Tibial artery (tissue), 4 donors: ENCODE data around the gene TBC1D1.

ENCODE experiments used
- DNase-seq, 2 donors: peaks; one replicate each; pipeline ENCODE4 v3.0.0-alpha.2; 2019
- H3K27ac ChIP-seq, 2 donors: fragments of 200-600 bp; sonication (generic) in 1 of 2; 1 replicate in 1 of 2; 2 replicates in 1 of 2; pipeline ENCODE4 v1.5.1; 2018 to 2019; ENCODE audit warnings: mild to moderate bottlenecking in 1 of 2
- H3K27me3 ChIP-seq, 2 donors: fragments of 200-600 bp; sonication (generic) in 1 of 2; one replicate each; pipeline versions ENCODE4 v1.5.1 to v1.6.0; 2016 to 2019
- H3K36me3 ChIP-seq, 3 donors: fragments of 200-600 bp; sonication (generic) in 2 of 3; one replicate each; pipeline ENCODE4 v1.5.1; 2016 to 2019; ENCODE audit warnings: mild to moderate bottlenecking in 2 of 3
- H3K4me1 ChIP-seq, 4 donors: fragments of 200-600 bp; sonication (generic) in 2 of 4; 1 replicate in 3 of 4; 2 replicates in 1 of 4; pipeline ENCODE4 v1.5.1; 2016 to 2019
- H3K4me3 ChIP-seq, 2 donors: fragments of 200-600 bp; sonication (generic) in 1 of 2; 1 replicate in 1 of 2; 2 replicates in 1 of 2; pipeline ENCODE4 v1.5.1; 2018 to 2019; ENCODE audit warnings: mild to moderate bottlenecking in 2 of 2
- H3K9me3 ChIP-seq, 3 donors: fragments of 200-600 bp; sonication (generic) in 1 of 3; one replicate each; pipeline ENCODE4 v1.5.1; 2016 to 2019
- CTCF ChIP-seq, 2 experiments: fragments of 200-600 bp in 1 of 2; fragments of 450-650 bp in 1 of 2; IDR thresholded peaks; one replicate each; pipeline ENCODE4 v1.5.1; 2017 to 2019; ENCODE audit warnings: antibody characterized with exemption in 2 of 2, mild to moderate bottlenecking in 1 of 2, moderate library complexity in 1 of 2
- intact Hi-C: fragments of 100-400 bp; cut with DNase I; formaldehyde crosslinking; loops from one replicate; pipeline ENCODE4 v1.15.0; 2023; ENCODE audit warnings: low total_unique reads

The TBC1D1 gene

GRCh38 chr4:37867102-37867501 is 23.8 kb upstream of the TBC1D1 start:
- peak overlapping the region; percentile 7 to 55 for H3K27ac ChIP-seq
- no peaks in the 10 kb centered on the region for H3K27me3 ChIP-seq
- no peak for DNase-seq
- peaks cover 0 to 29% (median 14%) of the 10 kb centered on the region in 4 donors for H3K4me1 ChIP-seq
- H3K9me3 ChIP-seq, result no peaks in the 10 kb centered on the region
- H3K36me3 ChIP-seq, result peaks cover 0 to 10% (median 0%) of the 10 kb centered on the region in 3 donors
- intact Hi-C loops, result no loop called here
- no peak overlapping the region for H3K4me3 ChIP-seq
- no peak for TF ChIP-seq CTCF (IDR thresholded peaks at IDR 0.05)

DNA sequence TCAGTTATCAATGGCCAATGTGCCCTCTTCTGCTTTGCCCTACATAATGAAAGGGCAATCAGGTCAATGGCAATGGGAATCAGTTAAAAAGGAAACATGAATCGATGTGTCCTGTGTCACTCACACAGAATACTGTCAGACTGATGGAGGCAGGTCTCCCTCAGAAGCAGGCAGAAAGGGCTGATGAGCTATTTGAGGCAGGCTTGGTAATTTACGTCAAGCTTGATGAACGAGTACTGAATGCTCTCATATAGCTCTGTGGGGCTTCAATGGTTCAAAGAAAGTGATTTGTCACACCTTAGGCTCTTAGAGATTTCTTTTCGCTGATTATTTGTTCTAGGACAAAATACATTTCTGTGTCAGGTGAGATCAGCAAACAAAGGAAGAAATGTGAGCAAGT is 22.6 kb upstream of the TBC1D1 start:
- no peak overlapping the region for H3K27ac ChIP-seq
- H3K9me3 ChIP-seq, result no peaks in the 10 kb centered on the region
- peaks cover 0 to 31% (median 14%) of the 10 kb centered on the region in 4 donors for H3K4me1 ChIP-seq
- no peak for TF ChIP-seq CTCF (IDR thresholded peaks at IDR 0.05)
- H3K4me3 ChIP-seq, result no peak overlapping the region
- DNase-seq, result no peak
- intact Hi-C loops, result no loop called here
- H3K27me3 ChIP-seq, result no peaks in the 10 kb centered on the region
- peaks cover 0 to 10% (median 0%) of the 10 kb centered on the region in 3 donors for H3K36me3 ChIP-seq

DNA sequence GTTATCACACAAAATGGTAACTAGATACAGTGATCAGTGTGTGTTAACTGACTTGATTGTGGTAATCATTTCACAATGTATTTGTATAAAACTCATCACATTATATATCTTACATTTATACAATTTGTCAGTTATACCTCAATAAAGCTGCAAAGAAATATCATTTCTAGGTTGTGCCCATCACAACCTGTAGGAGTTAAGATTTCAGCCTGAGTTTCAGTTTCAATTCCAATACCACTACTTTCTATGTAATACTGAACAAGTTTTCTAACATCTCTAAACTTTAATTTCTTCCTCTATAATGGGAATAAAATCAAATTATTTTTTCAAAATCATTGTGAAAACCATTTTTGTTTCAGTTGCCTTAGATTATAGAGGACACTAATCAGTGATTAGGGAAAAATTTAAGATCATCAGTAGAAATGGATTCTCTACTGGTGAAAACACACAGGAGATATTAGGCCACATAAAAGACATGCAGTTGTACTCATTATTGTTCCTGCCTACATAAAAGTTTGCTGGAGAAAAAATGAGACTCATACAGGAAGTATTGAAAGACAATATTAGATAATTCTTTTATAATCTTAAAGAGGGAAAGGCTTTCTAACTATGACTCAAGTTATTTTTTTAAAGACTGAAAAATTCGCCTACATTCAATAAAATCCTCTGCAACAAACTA is 18.4 kb upstream of the TBC1D1 start:
- intact Hi-C loops, result no loop called here
- no peak overlapping the region for H3K27ac ChIP-seq
- H3K9me3 ChIP-seq, result no peaks in the 10 kb centered on the region
- H3K4me3 ChIP-seq, result no peak overlapping the region
- peaks cover 0 to 22% (median 3%) of the 10 kb centered on the region in 4 donors for H3K4me1 ChIP-seq
- TF ChIP-seq CTCF (IDR thresholded peaks at IDR 0.05), result no peak
- H3K27me3 ChIP-seq, result no peaks in the 10 kb centered on the region
- H3K36me3 ChIP-seq, result peaks cover 0 to 10% (median 0%) of the 10 kb centered on the region in 3 donors
- DNase-seq, result no peak

DNA sequence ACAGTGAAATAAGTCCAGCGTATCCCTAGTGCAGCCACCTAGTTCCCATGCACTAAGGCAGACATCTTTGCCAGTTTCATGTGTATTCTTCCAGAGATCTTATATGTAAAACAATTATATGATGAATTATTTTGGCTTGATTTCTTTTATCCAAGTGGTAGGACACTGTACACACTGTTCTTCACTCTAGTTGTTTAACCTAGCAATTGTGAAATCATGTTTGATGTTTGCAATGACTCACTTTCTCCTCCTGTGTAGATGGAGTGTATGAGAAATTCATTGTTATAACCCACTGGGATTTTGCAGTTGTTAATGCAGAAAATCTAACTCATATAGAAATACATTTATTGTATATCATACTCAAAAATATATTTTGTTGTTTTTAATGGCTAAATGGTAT is 17.5 kb upstream of the TBC1D1 start:
- no peaks in the 10 kb centered on the region for H3K27me3 ChIP-seq
- TF ChIP-seq CTCF (IDR thresholded peaks at IDR 0.05), result no peak
- no peak overlapping the region for H3K27ac ChIP-seq
- no peak overlapping the region for H3K4me3 ChIP-seq
- H3K4me1 ChIP-seq, result peaks cover 0 to 24% (median 3%) of the 10 kb centered on the region in 4 donors
- no peaks in the 10 kb centered on the region for H3K9me3 ChIP-seq
- DNase-seq, result no peak
- intact Hi-C loops, result no loop called here
- H3K36me3 ChIP-seq, result peaks cover 0 to 10% (median 0%) of the 10 kb centered on the region in 3 donors

GRCh38 chr4:37876156-37876555 is 14.7 kb upstream of the TBC1D1 start:
- intact Hi-C loops, result no loop called here
- peak overlapping the region in 1 of 2 donors; percentile 69 for H3K27ac ChIP-seq
- no peaks in the 10 kb centered on the region for H3K36me3 ChIP-seq
- no peak for DNase-seq
- no peak for TF ChIP-seq CTCF (IDR thresholded peaks at IDR 0.05)
- H3K4me1 ChIP-seq, result peaks cover 0 to 24% (median 3%) of the 10 kb centered on the region in 4 donors
- no peaks in the 10 kb centered on the region for H3K9me3 ChIP-seq
- no peaks in the 10 kb centered on the region for H3K27me3 ChIP-seq
- no peak overlapping the region for H3K4me3 ChIP-seq
